Thyroid gland (tissue), 4 donors: ENCODE data around the gene SZT2. TPM values are rescaled to one million over a fixed set of nuclear protein-coding genes. Genes with fewer than 3 reads are reported as not detected.

ENCODE experiments used
- DNase-seq, 2 donors: peaks; one replicate each; pipeline ENCODE4 v3.0.0-alpha.2; 2019
- H3K27ac ChIP-seq, 3 donors: fragments of 200-600 bp; sonication (generic); 1 replicate in 2 of 3; 2 replicates in 1 of 3; pipeline ENCODE4 v1.5.1; 2016 to 2019; ENCODE audit warnings: mild to moderate bottlenecking in 1 of 3, moderate library complexity in 1 of 3
- H3K27me3 ChIP-seq: fragments of 200-600 bp; sonication (generic); one replicate; pipeline ENCODE4 v1.5.1; 2019
- H3K36me3 ChIP-seq, 2 donors: fragments of 200-600 bp; sonication (generic); one replicate each; pipeline ENCODE4 v1.5.1; 2016 to 2019
- H3K4me1 ChIP-seq, 2 donors: fragments of 200-600 bp; sonication (generic); one replicate each; pipeline ENCODE4 v1.5.1; 2017 to 2019
- H3K4me3 ChIP-seq, 3 donors: fragments of 200-600 bp; sonication (generic); replicated peaks in 1 of 3; 1 replicate in 2 of 3; 2 replicates in 1 of 3; pipeline ENCODE4 v1.5.1; 2016; ENCODE audit warnings: mild to moderate bottlenecking in 1 of 3
- H3K9me3 ChIP-seq: fragments of 200-600 bp; sonication (generic); one replicate; pipeline ENCODE4 v1.5.1; 2017
- CTCF ChIP-seq, 6 experiments: fragments of 200-600 bp in 3 of 6; fragments of 450-650 bp in 3 of 6; sonication (generic) in 3 of 6; IDR thresholded peaks; one replicate each; pipeline ENCODE4 v1.5.1; 2016 to 2019; ENCODE audit warnings: antibody characterized with exemption in 6 of 6, mild to moderate bottlenecking in 2 of 6, inconsistent platforms in 1 of 6, moderate library complexity in 1 of 6
- POLR2A ChIP-seq, 2 donors: fragments of 450-650 bp; IDR thresholded peaks; one replicate each; pipeline ENCODE4 v1.6.1; 2017; ENCODE audit warnings: antibody characterized with exemption in 2 of 2, mild to moderate bottlenecking in 2 of 2, moderate library complexity in 1 of 2
- WGBS, 2 donors: methylation state at CpG; one replicate each; pipeline ENCODE4 v1.1.5; 2017; 5-methylcytosine and 5-hydroxymethylcytosine counted together
- intact Hi-C: fragments of 100-400 bp; cut with DNase I; formaldehyde crosslinking; loops from one replicate; pipeline ENCODE4 v1.15.1; 2023
- total RNA-seq, 4 donors: library from RNA; depleted of rRNA; stranded (reverse); fragments of >200 nt; gene quantifications; one replicate each; pipeline ENCODE4 v1.2.3, GENCODE V29; 2016

SZT2 gene
- total RNA-seq, 4 donors from 2014 or later: 36.1 to 107 (median 58.2) TPM

- H3K36me3 ChIP-seq: peaks cover 50 to 53% of the 10 kb centered on the region in 2 donors
- TF ChIP-seq CTCF (IDR thresholded peaks at IDR 0.05) (no peak), POLR2A (IDR thresholded peaks at IDR 0.05) (no peak)
- H3K4me3 ChIP-seq: no peak overlapping the region
- H3K9me3 ChIP-seq: no peaks in the 10 kb centered on the region
- H3K27me3 ChIP-seq: no peaks in the 10 kb centered on the region
- no peak for DNase-seq
- H3K4me1 ChIP-seq: no peaks in the 10 kb centered on the region
- H3K27ac ChIP-seq: no peak overlapping the region
- intact Hi-C loops: no loop called here
- WGBS, 2 donors: 88 to 100% methylated on average over 3 of the region's 3 CpGs
Observed at GRCh38 chr1:43438006-43438405, 48.3 kb downstream of the SZT2 start.

GRCh38 chr1:43438576-43438952 lies 48.9 kb downstream of the SZT2 start:
- Histone ChIP-seq H3K36me3 (peaks cover 50 to 54% of the 10 kb centered on the region in 2 donors), H3K4me3 (no peak overlapping the region), H3K27ac (no peak overlapping the region), H3K4me1 (no peaks in the 10 kb centered on the region), H3K9me3 (no peaks in the 10 kb centered on the region), H3K27me3 (no peaks in the 10 kb centered on the region)
- 97% methylated on average over 7 to 8 of the region's 8 CpGs for WGBS, 2 donors
- intact Hi-C loops: no loop called here
- DNase-seq: no peak
- TF ChIP-seq CTCF (IDR thresholded peaks at IDR 0.05) (no peak), POLR2A (IDR thresholded peaks at IDR 0.05) (no peak)

GRCh38 chr1:43438953-43439581 lies 49.4 kb downstream of the SZT2 start:
- no peaks in the 10 kb centered on the region for H3K4me1 ChIP-seq
- WGBS, 2 donors: 97% methylated on average over 10 of the region's 10 CpGs
- no peaks in the 10 kb centered on the region for H3K27me3 ChIP-seq
- TF ChIP-seq POLR2A (IDR thresholded peaks at IDR 0.05) (no peak), CTCF (IDR thresholded peaks at IDR 0.05) (no peak)
- intact Hi-C loops: no loop called here
- no peak overlapping the region for H3K4me3 ChIP-seq
- DNase-seq: no peak
- H3K27ac ChIP-seq: no peak overlapping the region
- H3K36me3 ChIP-seq: peaks cover 50 to 54% of the 10 kb centered on the region in 2 donors
- H3K9me3 ChIP-seq: no peaks in the 10 kb centered on the region

GRCh38 chr1:43439781-43440180 lies 50.1 kb downstream of the SZT2 start:
- no peaks in the 10 kb centered on the region for H3K4me1 ChIP-seq
- intact Hi-C loops: no loop called here
- H3K27me3 ChIP-seq: no peaks in the 10 kb centered on the region
- 95 to 96% methylated on average over 7 of the region's 7 CpGs for WGBS, 2 donors
- peaks cover 46 to 59% of the 10 kb centered on the region in 2 donors for H3K36me3 ChIP-seq
- H3K27ac ChIP-seq: no peak overlapping the region
- no peak for DNase-seq
- H3K9me3 ChIP-seq: no peaks in the 10 kb centered on the region
- no peak overlapping the region for H3K4me3 ChIP-seq
- TF ChIP-seq POLR2A (IDR thresholded peaks at IDR 0.05) (no peak), CTCF (IDR thresholded peaks at IDR 0.05) (no peak)

- Histone ChIP-seq H3K27me3 (no peaks in the 10 kb centered on the region), H3K36me3 (peaks cover 47 to 62% of the 10 kb centered on the region in 2 donors), H3K9me3 (no peaks in the 10 kb centered on the region), H3K27ac (no peak overlapping the region), H3K4me1 (no peaks in the 10 kb centered on the region), H3K4me3 (no peak overlapping the region)
- WGBS, 2 donors: 86 to 89% methylated on average over 7 of the region's 7 CpGs
- intact Hi-C loops: no loop called here
- TF ChIP-seq POLR2A (IDR thresholded peaks at IDR 0.05) (no peak), CTCF (IDR thresholded peaks at IDR 0.05) (no peak)
- DNase-seq: no peak
Observed at GRCh38 chr1:43440358-43440757, 50.7 kb downstream of the SZT2 start.
